ENCODE results near the gene DNAI2.

The DNAI2 gene

GRCh38 chr17:74309902-74310301, 35.9 kb downstream of the DNAI2 start:
- no peak for DNase-seq (ENCODE audit: low read depth in 2 of 2)
- TF ChIP-seq, protein P1, sequence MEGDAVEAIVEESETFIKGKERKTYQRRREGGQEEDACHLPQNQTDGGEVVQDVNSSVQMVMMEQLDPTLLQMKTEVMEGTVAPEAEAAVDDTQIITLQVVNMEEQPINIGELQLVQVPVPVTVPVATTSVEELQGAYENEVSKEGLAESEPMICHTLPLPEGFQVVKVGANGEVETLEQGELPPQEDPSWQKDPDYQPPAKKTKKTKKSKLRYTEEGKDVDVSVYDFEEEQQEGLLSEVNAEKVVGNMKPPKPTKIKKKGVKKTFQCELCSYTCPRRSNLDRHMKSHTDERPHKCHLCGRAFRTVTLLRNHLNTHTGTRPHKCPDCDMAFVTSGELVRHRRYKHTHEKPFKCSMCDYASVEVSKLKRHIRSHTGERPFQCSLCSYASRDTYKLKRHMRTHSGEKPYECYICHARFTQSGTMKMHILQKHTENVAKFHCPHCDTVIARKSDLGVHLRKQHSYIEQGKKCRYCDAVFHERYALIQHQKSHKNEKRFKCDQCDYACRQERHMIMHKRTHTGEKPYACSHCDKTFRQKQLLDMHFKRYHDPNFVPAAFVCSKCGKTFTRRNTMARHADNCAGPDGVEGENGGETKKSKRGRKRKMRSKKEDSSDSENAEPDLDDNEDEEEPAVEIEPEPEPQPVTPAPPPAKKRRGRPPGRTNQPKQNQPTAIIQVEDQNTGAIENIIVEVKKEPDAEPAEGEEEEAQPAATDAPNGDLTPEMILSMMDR (IDR thresholded peaks at IDR 0.05; ENCODE audit: low read depth, low read length): no peak
- no peak overlapping the region for H3K4me3 ChIP-seq (replicated peaks in 1 of 2; ENCODE audit: low read depth in 2 of 2, low read length in 2 of 2)

DNA sequence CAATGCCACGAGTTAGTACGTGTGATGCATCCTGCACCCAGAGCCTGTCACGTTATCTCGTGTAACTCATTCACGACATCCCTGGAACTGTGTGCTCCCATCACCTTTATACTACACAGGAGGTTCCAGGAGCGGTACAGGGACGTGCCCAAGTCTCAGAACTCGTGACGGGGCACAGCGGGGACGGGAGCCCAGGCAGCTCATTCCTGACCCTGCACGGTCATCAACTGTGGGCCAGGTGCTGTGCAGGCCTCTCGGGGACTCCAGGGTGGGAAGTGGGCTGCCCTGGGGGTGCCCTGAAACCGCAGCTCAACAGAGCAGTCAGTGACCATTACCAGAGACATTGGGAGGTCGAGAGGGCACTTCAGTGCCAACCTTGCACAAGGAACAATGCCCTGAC, 40.8 kb downstream of the DNAI2 start:
- no peak for DNase-seq (ENCODE audit: low read depth in 2 of 2)
- H3K4me3 ChIP-seq (replicated peaks in 1 of 2; ENCODE audit: low read depth in 2 of 2, low read length in 2 of 2): no peak overlapping the region
- TF ChIP-seq, protein P1 (IDR thresholded peaks at IDR 0.05; ENCODE audit: low read depth, low read length): no peak

DNA sequence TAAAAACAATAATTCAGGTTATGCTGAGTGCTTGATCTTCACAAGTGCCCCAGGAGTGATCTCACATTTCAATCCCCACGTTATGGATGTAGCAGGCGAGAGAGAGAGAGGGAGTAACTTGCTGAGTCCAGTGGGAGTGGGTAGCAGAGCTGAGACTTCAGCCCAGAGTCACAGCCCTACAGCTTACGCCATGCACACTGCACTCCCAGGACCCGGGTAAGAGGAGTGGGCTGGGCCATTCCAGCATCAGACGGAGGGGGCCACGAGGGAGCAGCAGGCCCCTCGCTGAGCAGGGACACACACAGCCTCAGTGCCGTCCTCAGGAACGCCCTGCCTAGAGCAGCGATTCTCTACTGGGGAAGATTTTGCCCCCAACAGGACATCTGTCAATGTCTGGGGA, 42.2 kb downstream of the DNAI2 start:
- TF ChIP-seq, protein P1 (IDR thresholded peaks at IDR 0.05; ENCODE audit: low read depth, low read length): no peak
- DNase-seq (ENCODE audit: low read depth in 2 of 2): no peak
- H3K4me3 ChIP-seq (replicated peaks in 1 of 2; ENCODE audit: low read depth in 2 of 2, low read length in 2 of 2): no peak overlapping the region

GRCh38 chr17:74317071-74317470, 43.0 kb downstream of the DNAI2 start:
- DNase-seq (ENCODE audit: low read depth in 2 of 2): no peak
- TF ChIP-seq, protein P1 (IDR thresholded peaks at IDR 0.05; ENCODE audit: low read depth, low read length): no peak
- H3K4me3 ChIP-seq (replicated peaks in 1 of 2; ENCODE audit: low read depth in 2 of 2, low read length in 2 of 2): no peak overlapping the region

DNA sequence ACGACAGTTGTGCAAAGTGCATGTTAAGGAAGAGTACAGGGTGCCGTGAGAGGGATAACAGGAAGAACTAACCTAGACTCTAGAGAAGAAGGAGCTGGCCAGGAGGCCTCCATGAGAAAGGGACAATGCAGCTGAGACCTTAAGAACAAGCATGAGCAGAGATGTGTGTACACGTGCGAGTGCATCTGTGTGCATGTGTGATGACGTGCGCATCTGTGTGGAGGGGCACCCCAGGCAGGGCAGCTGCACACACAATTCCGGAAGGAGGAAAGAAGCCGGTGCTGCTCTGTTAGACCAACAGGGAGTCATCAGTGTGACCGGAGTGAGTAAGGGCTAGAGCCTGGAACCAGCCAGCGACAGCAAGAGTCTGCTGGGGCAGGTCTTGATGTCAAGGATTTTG, 44.4 kb downstream of the DNAI2 start:
- TF ChIP-seq, protein P1 (IDR thresholded peaks at IDR 0.05; ENCODE audit: low read depth, low read length): no peak
- H3K4me3 ChIP-seq (replicated peaks in 1 of 2; ENCODE audit: low read depth in 2 of 2, low read length in 2 of 2): no peak overlapping the region
- no peak for DNase-seq (ENCODE audit: low read depth in 2 of 2)

DNA sequence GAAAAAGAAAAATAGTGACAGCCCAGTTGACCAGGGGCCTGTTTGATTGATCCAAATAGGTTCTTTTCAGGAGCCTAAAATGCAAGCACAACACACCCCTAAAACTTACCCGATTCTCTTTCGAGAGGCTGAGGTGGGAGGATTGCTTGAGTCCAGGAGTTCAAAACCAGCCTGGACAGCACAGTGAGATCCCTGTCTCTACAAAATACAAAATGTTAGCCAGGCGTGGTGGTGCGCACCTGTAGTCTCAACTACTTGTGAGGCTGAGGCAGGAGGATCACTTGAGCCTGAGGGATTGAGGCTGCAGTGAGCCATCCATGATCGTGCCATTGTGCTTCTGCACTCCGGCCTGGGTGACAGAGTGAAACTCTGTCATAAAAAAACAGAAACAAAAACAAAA, 50.5 kb downstream of the DNAI2 start:
- no peak for DNase-seq (ENCODE audit: low read depth in 2 of 2)
- TF ChIP-seq, protein P1 (IDR thresholded peaks at IDR 0.05; ENCODE audit: low read depth, low read length): no peak

GRCh38 chr17:74325376-74325742, 51.3 kb downstream of the DNAI2 start:
- no peak for DNase-seq (ENCODE audit: low read depth in 2 of 2)
- H3K4me3 ChIP-seq (replicated peaks in 1 of 2; ENCODE audit: low read depth in 2 of 2, low read length in 2 of 2): no peak overlapping the region
- TF ChIP-seq, protein P1 (IDR thresholded peaks at IDR 0.05; ENCODE audit: low read depth, low read length): no peak

More for the DNA sequence above, 50.5 kb downstream of the DNAI2 start:
- H3K4me3 ChIP-seq (replicated peaks in 1 of 2; ENCODE audit: low read depth in 2 of 2, low read length in 2 of 2): no peak overlapping the region

Measured in cardiac fibroblast (primary cell).